H9 (cell line): ENCODE results near the gene TTC7B. TPM values are rescaled to one million over a fixed set of nuclear protein-coding genes. Genes with fewer than 3 reads are reported as not detected.

Source experiments
- DNase-seq: peaks from one replicate; pipeline ENCODE4 v3.0.0-alpha.2; 2017
- H2AFZ ChIP-seq: one replicate; pipeline ENCODE4 v1.6.1; 2013; ENCODE audit warnings: mild to moderate bottlenecking, low read length, control low read depth, moderate library complexity
- H2AK5ac ChIP-seq: 2 replicates; pipeline ENCODE4 v1.6.1; 2013; ENCODE audit warnings: low read length, control low read depth, mixed read lengths; ENCODE audit not compliant: insufficient read length
- H2BK120ac ChIP-seq: one replicate; pipeline ENCODE4 v1.6.1; 2013; ENCODE audit warnings: low read depth, mild to moderate bottlenecking, low read length, control low read depth, inconsistent platforms; ENCODE audit not compliant: poor library complexity, severe bottlenecking
- H2BK12ac ChIP-seq: 2 replicates; pipeline ENCODE4 v1.6.1; 2013; ENCODE audit warnings: low read length, control low read depth, mixed read lengths, low read depth; ENCODE audit not compliant: insufficient read length
- H2BK15ac ChIP-seq: 2 replicates; pipeline ENCODE4 v1.6.1; 2013; ENCODE audit warnings: low read depth, low read length, control low read depth
- H2BK20ac ChIP-seq: one replicate; pipeline ENCODE4 v1.6.1; 2013; ENCODE audit warnings: low read depth, mild to moderate bottlenecking, low read length, control low read depth, inconsistent platforms; ENCODE audit not compliant: poor library complexity, severe bottlenecking
- H2BK5ac ChIP-seq: 2 replicates; pipeline ENCODE4 v1.6.1; 2013; ENCODE audit warnings: low read length, control low read depth, mixed read lengths; ENCODE audit not compliant: insufficient read length
- H3K14ac ChIP-seq: 2 replicates; pipeline ENCODE4 v1.6.1; 2013; ENCODE audit warnings: low read length, control low read depth; ENCODE audit not compliant: insufficient read depth
- H3K18ac ChIP-seq: 2 replicates; pipeline ENCODE4 v1.6.1; 2013; ENCODE audit warnings: low read depth, mild to moderate bottlenecking, mixed read lengths, low read length, control low read depth; ENCODE audit not compliant: insufficient read length
- H3K23ac ChIP-seq: 2 replicates; pipeline ENCODE4 v1.6.1; 2013; ENCODE audit warnings: low read length, control low read depth, mixed read lengths, low read depth; ENCODE audit not compliant: insufficient read length
- H3K23me2 ChIP-seq: 2 replicates; pipeline ENCODE4 v1.6.1; 2013; ENCODE audit warnings: low read depth, mild to moderate bottlenecking, mixed read lengths, low read length, control low read depth; ENCODE audit not compliant: insufficient read length, poor library complexity, severe bottlenecking
- H3K27ac ChIP-seq: 2 replicates; pipeline ENCODE4 v1.5.1; 2013; ENCODE audit warnings: low read length, control low read depth, mixed read lengths, low read depth; ENCODE audit not compliant: insufficient read length
- H3K27me3 ChIP-seq: 2 replicates; pipeline ENCODE4 v1.6.1; 2013; ENCODE audit warnings: low read length, control low read depth, inconsistent platforms; ENCODE audit not compliant: insufficient read depth
- H3K4ac ChIP-seq: 2 replicates; pipeline ENCODE4 v1.6.1; 2013; ENCODE audit warnings: low read depth, mild to moderate bottlenecking, control low read depth, inconsistent platforms, low read length, moderate library complexity
- H3K4me1 ChIP-seq: 2 replicates; pipeline ENCODE4 v1.6.1; 2013; ENCODE audit warnings: low read length, control low read depth, inconsistent platforms; ENCODE audit not compliant: insufficient read depth
- H3K4me2 ChIP-seq: 2 replicates; pipeline ENCODE4 v1.6.1; 2013; ENCODE audit warnings: low read length, control low read depth, mixed read lengths; ENCODE audit not compliant: insufficient read length, insufficient read depth
- H3K56ac ChIP-seq: 2 replicates; pipeline ENCODE4 v1.6.1; 2013; ENCODE audit warnings: low read depth, mild to moderate bottlenecking, mixed read lengths, low read length, control low read depth; ENCODE audit not compliant: insufficient read length
- H3K79me1 ChIP-seq: 2 replicates; pipeline ENCODE4 v1.6.1; 2013; ENCODE audit warnings: low read depth, mild to moderate bottlenecking, moderate library complexity, low read length, control low read depth, inconsistent platforms; ENCODE audit not compliant: insufficient read depth, poor library complexity, severe bottlenecking
- H3K79me2 ChIP-seq: 2 replicates; pipeline ENCODE4 v1.6.1; 2013; ENCODE audit warnings: low read length, control low read depth, inconsistent platforms; ENCODE audit not compliant: insufficient read depth
- H3K9ac ChIP-seq: 2 replicates; pipeline ENCODE4 v1.6.1; 2013; ENCODE audit warnings: low read length, control low read depth, mixed read lengths; ENCODE audit not compliant: insufficient read length; ENCODE audit errors: extremely low read depth
- H3K9me3 ChIP-seq: one replicate; pipeline ENCODE4 v1.6.1; 2013; ENCODE audit warnings: low read depth, low read length, inconsistent platforms; ENCODE audit not compliant: control insufficient read depth
- H3T11ph ChIP-seq: one replicate; pipeline ENCODE4 v1.6.1; 2013; ENCODE audit warnings: mild to moderate bottlenecking, low read length, control low read depth, inconsistent platforms
- H4K20me1 ChIP-seq: one replicate; pipeline ENCODE4 v1.6.1; 2013; ENCODE audit not compliant: control insufficient read depth, insufficient read length, insufficient read depth
- H4K5ac ChIP-seq: 2 replicates; pipeline ENCODE4 v1.6.1; 2013; ENCODE audit warnings: low read depth, mild to moderate bottlenecking, mixed read lengths, low read length, control low read depth; ENCODE audit not compliant: insufficient read length
- H4K8ac ChIP-seq: replicated peaks from 2 replicates; pipeline ENCODE4 v1.6.1; 2013; ENCODE audit warnings: low read length, control low read depth, mixed read lengths, low read depth; ENCODE audit not compliant: insufficient read length
- H4K91ac ChIP-seq: 2 replicates; pipeline ENCODE4 v1.6.1; 2013; ENCODE audit warnings: low read depth, mild to moderate bottlenecking, moderate library complexity, mixed read lengths, low read length, control low read depth; ENCODE audit not compliant: insufficient read length
- H3K27ac Mint-ChIP-seq, 3 experiments: 2 replicates in 2 of 3; 3 replicates in 1 of 3; pipeline ENCODE4 v1.8.0; 2020 to 2021; ENCODE audit warnings: mixed read lengths in 3 of 3, mild to moderate bottlenecking in 1 of 3, moderate library complexity in 1 of 3
- H3K27me3 Mint-ChIP-seq: 2 replicates; pipeline ENCODE4 v1.8.0; 2021; ENCODE audit warnings: low read depth, mild to moderate bottlenecking, moderate library complexity, mixed read lengths
- H3K36me3 Mint-ChIP-seq, 3 experiments: 2 replicates in 2 of 3; 3 replicates in 1 of 3; pipeline ENCODE4 v1.8.0; 2020 to 2021; ENCODE audit warnings: low read depth in 3 of 3, mixed read lengths in 3 of 3; ENCODE audit not compliant: insufficient read depth in 1 of 3
- H3K4me1 Mint-ChIP-seq, 2 experiments: 2 replicates each; pipeline ENCODE4 v1.8.0; 2020; ENCODE audit warnings: mixed read lengths in 2 of 2
- H3K4me3 Mint-ChIP-seq, 2 experiments: 2 replicates in 1 of 2; 3 replicates in 1 of 2; pipeline ENCODE4 v1.8.0; 2020 to 2021; ENCODE audit warnings: mild to moderate bottlenecking in 2 of 2, mixed read lengths in 2 of 2, moderate library complexity in 1 of 2
- H3K9me3 Mint-ChIP-seq, 2 experiments: 2 replicates in 1 of 2; 3 replicates in 1 of 2; pipeline ENCODE4 v1.8.0; 2020; ENCODE audit warnings: mild to moderate bottlenecking in 2 of 2, mixed read lengths in 2 of 2, moderate library complexity in 1 of 2
- WGBS: extraction: QIAGEN DNeasy Blood & Tissue Kit; methylation state at CpG from one replicate; pipeline ENCODE4 v1.1.7; 2013; ENCODE audit warnings: missing lambda C conversion rate, low lambda C conversion rate, mixed read lengths; ENCODE audit not compliant: insufficient read length; ENCODE audit errors: extremely low coverage; 5-methylcytosine and 5-hydroxymethylcytosine counted together
- total RNA-seq: library from RNA; stranded (reverse); gene quantifications from 2 replicates; pipeline ENCODE4 v1.2.1, GENCODE V29; 2021
- TF ChIP-seq, protein P1 (sequence below): fragments of 200-600 bp; sonication (generic); conservative IDR thresholded peaks from 3 replicates; pipeline ENCODE4 v1.8.0; 2021; ENCODE audit warnings: antibody characterized with exemption, mild to moderate bottlenecking

TTC7B gene
- total RNA-seq, 1 experiment from 2014 or later, result 33.7 TPM

DNA sequence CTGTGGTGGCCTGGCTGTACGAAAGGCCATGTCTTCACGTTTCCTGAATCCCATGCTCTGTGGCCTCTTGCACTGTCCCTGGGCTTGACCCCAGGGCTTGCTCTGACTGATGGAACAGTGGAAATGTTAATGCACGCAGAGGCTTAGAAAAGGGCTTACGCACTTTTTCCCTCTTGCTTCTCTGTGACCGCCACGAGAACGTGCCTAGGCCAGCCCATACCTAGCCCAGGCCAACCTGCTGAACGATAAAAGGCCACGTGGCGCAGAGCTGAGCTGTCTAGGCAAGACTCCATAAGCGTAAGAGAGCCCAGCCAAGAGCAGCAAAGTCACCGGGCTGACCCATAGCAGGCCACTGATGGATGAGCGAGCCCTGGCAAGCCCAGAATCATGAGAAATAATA lies 18.3 kb downstream of the TTC7B start:
- Mint-ChIP-seq H3K4me1 (peaks cover 7 to 13% of the 10 kb centered on the region in 2 experiments; a peak in 3 of 4 replicates), H3K4me3 (no peak overlapping the region), H3K9me3 (no peaks in the 10 kb centered on the region; a peak in 1 of 5 replicates), H3K27ac (peak overlapping the region in 2 of 3 experiments; percentile 73 to 81; a peak in 3 of 7 replicates), H3K27me3 (no peaks in the 10 kb centered on the region), H3K36me3 (peaks cover 0 to 5% (median 0%) of the 10 kb centered on the region in 3 experiments; a peak in 3 of 7 replicates)
- Histone ChIP-seq H4K5ac (no peak overlapping the region), H3K56ac (no peak overlapping the region), H4K20me1 (no peaks in the 10 kb centered on the region), H3K79me1 (no peaks in the 10 kb centered on the region), H2BK15ac (no peak overlapping the region), H3T11ph (no peak overlapping the region), H2BK120ac (no peak overlapping the region), H3K79me2 (no peaks in the 10 kb centered on the region), H2AK5ac (no peak overlapping the region), H3K4ac (no peak overlapping the region), H3K14ac (no peak overlapping the region), H4K91ac (no peak overlapping the region), H2BK5ac (no peak overlapping the region), H3K23ac (no peak overlapping the region), H3K23me2 (no peaks in the 10 kb centered on the region), H3K18ac (no peak overlapping the region), H3K9ac (no peak overlapping the region), H2AFZ (no peak overlapping the region), H3K4me2 (no peak overlapping the region), H2BK20ac (no peak overlapping the region), H4K8ac (no peak overlapping the region), H2BK12ac (no peak overlapping the region), H3K9me3 (no peaks in the 10 kb centered on the region), H3K4me1 (no peaks in the 10 kb centered on the region), H3K27ac (no peak overlapping the region), H3K27me3 (no peaks in the 10 kb centered on the region)
- WGBS, result no CpG with 5 or more reads among the region's 13 CpGs
- TF ChIP-seq, protein P1, sequence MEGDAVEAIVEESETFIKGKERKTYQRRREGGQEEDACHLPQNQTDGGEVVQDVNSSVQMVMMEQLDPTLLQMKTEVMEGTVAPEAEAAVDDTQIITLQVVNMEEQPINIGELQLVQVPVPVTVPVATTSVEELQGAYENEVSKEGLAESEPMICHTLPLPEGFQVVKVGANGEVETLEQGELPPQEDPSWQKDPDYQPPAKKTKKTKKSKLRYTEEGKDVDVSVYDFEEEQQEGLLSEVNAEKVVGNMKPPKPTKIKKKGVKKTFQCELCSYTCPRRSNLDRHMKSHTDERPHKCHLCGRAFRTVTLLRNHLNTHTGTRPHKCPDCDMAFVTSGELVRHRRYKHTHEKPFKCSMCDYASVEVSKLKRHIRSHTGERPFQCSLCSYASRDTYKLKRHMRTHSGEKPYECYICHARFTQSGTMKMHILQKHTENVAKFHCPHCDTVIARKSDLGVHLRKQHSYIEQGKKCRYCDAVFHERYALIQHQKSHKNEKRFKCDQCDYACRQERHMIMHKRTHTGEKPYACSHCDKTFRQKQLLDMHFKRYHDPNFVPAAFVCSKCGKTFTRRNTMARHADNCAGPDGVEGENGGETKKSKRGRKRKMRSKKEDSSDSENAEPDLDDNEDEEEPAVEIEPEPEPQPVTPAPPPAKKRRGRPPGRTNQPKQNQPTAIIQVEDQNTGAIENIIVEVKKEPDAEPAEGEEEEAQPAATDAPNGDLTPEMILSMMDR, result no peak
- no peak for DNase-seq
